22Rv1 (cell line): Measurements from ENCODE around the gene PCDHGA8.

ENCODE experiments used
- ZFX ChIP-seq: fragments of 450-650 bp; IDR thresholded peaks from 2 replicates; pipeline ENCODE4 v1.6.1; 2017; ENCODE audit warnings: antibody characterized with exemption, borderline replicate concordance
- TF ChIP-seq, protein P1 (sequence below): fragments of 450-650 bp; IDR thresholded peaks from 2 replicates; pipeline ENCODE4 v1.5.1; 2017; ENCODE audit warnings: mild to moderate bottlenecking

DNA sequence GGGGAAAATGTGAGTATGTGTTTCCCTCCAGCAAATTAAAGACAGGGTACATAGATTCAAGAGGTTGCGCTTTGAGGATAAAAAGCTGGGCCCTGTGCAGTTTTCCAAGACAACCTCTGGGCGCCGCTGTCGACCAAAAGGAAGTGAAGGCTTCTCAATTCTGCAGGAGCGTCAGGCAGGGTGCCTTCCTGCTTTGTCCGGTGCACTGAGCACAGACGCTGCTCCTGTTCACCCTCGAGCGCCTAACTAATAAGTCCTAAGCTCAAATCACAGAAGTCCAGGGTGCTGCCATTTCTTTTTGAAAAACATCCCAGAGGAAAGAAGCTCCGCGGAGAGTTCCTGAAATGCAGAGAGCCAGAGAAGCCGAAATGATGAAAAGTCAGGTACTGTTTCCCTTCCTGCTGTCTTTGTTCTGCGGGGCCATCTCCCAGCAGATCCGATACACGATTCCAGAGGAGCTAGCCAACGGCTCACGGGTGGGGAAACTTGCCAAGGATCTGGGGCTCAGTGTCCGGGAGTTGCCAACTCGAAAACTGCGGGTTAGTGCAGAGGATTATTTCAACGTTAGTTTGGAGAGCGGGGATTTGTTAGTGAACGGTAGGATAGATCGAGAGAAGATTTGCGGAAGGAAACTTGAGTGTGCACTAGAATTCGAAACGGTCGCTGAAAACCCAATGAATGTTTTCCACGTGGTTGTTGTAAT lies 42.4 kb upstream of the PCDHGA8 start, which contains the start of gene PCDHGB1:
- TF ChIP-seq, protein P1, sequence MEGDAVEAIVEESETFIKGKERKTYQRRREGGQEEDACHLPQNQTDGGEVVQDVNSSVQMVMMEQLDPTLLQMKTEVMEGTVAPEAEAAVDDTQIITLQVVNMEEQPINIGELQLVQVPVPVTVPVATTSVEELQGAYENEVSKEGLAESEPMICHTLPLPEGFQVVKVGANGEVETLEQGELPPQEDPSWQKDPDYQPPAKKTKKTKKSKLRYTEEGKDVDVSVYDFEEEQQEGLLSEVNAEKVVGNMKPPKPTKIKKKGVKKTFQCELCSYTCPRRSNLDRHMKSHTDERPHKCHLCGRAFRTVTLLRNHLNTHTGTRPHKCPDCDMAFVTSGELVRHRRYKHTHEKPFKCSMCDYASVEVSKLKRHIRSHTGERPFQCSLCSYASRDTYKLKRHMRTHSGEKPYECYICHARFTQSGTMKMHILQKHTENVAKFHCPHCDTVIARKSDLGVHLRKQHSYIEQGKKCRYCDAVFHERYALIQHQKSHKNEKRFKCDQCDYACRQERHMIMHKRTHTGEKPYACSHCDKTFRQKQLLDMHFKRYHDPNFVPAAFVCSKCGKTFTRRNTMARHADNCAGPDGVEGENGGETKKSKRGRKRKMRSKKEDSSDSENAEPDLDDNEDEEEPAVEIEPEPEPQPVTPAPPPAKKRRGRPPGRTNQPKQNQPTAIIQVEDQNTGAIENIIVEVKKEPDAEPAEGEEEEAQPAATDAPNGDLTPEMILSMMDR: peak; percentile 88
- TF ChIP-seq ZFX: no peak
